ENCODE measurements around the gene STXBP1.

Gene STXBP1

DNA sequence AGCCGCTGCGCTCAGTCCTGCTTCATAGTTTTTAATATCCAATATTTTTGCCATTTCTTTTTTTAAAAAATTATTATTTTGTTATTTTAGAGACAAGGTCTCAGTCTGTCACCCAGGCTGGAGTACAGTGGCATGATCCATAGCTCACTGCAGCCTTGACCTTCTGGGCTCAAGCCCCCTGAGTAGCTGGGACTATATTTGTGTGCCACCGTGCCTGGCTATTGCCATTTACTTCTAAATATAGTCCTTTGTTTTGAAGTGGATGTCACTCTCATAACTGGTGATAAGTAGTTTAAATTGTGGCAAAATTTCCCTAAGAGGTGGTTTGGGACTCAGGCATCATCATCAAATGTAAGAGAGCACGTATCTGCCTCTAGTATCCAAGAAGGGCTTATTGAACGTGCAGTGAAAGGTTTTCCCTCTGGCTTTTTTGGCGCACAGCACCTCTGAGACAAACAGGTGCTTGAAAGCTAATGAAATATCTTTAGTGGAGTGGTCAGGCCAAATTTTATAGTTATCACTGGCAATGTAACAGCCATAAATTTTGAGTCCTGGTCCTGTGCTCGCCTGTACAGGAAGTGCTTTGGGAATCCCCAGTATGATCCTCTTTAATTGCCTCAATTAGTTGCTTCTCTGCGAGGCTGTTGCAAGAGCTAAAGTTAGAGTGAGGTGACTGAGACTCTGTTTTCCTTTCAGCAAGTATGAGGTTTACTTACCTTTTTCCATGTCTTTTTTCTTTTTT, 14.8 kb downstream of the STXBP1 start:
- DNase-seq, result peak; percentile 23

DNA sequence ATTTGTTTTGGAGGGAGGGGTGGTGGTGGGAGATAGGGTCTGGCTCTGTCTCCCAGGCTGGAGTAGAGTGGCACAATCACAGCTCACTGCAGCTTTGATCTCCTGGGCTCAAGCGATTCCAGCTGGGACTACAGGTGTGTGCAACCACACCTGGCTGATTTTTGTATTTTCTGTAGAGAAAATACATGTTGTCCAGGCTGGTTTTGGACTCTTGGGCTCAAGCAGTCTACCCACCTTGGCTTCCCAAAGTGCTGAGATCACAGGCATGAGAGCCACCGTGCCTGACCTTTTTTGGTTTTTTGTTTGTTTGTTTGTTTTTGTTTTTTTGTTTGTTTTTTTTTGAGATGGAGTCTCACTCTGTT, 15.4 kb downstream of the STXBP1 start:
- no peak for DNase-seq

DNA sequence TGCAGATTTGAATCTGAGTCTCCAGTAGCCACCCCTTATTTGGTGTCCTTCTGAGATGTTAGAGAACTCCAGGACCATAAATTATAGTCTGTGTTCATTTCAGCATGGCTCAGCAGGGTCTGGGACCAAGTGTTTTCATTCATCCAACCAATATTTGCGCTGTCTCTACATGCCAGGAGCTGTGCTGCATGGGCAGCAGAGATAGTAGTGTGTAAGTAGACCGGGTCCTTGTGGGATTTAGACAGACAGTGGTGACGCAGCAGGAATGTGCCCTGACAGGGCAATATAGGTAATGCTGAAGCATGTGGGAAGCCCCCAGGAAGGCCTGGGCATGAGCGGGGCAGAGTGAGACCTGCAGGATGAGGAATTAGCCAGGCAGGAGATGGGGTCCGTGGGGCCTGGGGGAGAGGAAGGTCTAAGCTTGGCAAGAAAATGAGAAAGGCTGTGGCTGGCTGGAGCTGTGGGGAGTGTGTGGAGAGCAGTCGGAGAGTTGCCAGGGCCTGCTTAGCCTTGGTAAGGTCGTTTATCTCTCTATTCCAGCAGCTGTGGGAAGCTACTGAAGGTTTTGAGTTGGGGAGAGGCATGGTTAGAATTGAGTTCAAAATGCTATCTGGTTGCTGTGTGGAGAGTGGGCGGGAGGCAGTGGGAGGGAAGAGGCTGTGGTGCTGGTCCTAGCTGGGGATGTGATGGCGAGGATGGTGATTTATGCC, 16.8 kb downstream of the STXBP1 start:
- DNase-seq, result no peak

DNA sequence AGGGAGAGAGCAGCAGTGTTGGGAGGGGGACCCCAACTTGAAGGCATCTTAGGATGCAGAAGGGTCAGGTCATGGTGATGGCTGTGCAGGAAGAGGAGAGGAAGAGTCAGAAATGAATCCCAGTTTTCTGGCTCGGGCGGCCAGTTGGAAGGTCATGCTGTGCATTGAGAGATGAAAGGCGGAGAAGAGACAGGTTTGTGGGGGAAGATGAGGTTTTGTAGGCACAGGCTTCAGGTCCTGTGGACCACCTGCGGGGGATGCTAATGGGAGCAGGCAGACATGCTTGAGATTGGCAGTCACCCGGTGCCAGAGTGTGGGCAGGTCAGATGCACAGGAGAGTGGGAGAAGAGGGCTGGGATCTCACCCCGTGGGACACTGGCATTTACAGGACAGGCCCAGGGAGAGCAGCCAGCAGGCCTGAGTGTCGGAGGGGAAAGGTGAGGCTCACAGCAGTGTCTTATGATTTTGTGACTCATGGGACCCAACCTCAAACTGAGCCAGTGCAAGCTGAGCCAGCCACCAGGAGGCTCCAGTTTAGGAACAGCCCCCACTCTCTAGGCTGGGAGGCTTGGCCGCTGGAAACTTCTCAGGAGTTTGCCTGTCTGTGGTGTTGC, 17.5 kb downstream of the STXBP1 start:
- DNase-seq, result no peak

DNA sequence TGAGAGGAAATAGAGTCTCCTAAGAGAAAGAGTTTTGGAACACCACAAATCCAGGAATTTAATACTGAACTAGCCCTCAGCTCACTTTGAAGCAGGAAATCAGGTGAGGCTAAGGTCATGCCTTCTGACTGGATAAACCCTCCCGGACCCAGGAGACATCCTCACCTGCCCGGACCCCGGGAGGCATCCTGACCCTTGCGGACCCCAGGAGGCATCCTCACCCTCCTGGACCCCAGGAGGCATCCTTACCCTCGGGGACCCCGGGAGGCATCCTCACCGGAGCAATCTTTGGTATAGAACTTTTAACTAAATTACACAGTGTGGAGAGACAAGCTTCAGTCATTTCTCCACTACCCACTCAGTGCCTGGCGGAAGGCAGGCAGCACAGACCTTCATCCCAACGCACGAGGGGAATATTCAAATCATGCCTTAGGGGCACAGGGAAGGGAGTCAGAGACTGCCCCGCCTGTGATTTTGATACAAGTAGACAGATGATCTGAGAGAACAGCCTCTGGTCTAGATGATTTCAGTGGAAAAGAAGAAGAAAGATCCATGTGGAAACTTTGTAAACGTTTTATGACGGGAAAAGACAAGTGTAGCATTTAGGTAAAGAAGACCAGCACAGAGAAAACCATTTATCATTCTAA, 21.3 kb downstream of the STXBP1 start:
- DNase-seq, result no peak

DNA sequence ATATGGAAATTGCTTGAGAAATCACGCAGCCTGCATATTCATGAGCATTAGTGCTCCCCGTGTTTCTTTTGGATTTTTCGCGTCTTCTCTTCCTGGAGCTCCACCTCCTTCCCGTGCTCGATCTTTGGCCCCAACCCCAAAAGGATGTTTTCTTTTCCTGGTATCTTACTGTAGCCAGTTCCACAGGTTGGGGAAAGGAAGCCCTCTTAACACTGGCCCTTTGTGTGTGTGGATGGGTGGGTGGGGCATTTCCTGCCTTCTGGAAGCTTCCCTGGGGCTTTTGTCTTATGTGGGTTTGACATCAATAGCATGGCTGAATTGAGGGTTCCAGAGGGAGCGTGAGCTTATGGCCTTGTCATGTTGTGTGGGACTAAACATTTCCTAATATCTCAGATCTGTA, 21.9 kb downstream of the STXBP1 start:
- no peak for DNase-seq

DNA sequence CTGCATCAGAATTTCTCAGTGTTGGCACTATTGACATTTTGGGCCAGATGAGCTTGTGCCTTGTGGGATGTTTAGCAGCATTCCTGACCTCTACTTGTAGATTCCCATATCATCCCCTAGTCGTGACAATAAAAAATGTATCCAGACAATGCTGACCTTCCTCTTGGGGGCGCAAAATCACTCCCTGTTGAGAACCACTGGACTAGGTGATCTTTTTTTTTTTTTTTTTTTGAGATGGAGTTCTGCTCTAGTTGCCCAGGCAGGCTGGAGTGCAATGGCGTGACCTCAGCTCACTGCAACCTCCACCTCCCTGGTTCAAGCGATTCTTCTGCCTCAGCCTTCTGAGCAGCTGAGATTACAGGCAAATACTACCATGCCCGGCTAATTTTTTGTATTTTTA, 22.6 kb downstream of the STXBP1 start:
- DNase-seq, result no peak

DNA sequence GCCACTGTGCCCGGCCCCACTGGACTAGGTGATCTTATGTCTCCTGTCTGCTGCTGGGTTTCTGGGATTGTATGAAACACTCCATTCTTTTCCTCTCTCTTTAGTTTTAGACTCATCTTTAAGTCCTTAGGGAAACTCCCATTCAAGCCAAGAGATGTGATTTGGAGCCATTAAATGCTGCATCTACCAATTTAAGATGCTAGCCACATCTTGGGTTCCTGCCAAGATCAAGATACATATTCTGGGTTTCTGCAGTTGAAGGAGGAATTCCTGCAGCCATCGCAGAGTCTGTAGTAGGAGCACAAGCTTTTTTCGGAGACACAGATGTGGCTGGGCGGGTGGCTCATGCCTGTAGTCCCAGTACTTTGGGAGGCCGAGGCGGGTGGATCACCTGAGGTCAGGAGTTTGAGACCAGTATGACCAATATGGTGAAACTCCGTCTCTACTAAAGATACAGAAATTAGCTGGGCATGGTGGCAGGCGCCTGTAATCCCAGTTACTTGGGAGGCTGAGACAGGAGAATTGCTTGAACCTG, 23.2 kb downstream of the STXBP1 start:
- no peak for DNase-seq

DNA sequence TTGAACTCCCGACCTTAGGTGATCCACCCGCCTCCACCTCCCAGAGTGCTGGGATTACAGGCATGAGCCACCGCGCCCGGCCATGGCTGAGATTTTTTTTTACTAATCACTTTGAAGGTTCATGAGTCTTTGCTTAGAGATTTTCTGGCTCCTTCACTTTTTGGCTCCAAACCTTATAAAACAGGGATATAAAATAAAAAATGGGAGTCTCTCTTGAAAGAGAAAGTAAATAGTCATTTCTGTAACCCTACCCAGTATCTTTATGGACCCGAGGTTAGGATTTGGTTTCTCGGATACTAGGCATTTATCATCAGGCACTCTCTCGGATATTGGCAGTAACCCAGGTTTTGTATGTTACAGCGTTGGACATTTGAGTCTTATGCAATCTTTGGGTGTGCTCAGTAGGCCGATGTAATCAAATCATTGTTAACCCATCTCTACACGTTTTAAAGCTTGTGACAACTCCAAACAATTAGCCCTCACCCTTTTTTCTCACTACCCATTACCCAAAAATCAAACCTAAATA, 25.3 kb downstream of the STXBP1 start:
- no peak for DNase-seq

DNA sequence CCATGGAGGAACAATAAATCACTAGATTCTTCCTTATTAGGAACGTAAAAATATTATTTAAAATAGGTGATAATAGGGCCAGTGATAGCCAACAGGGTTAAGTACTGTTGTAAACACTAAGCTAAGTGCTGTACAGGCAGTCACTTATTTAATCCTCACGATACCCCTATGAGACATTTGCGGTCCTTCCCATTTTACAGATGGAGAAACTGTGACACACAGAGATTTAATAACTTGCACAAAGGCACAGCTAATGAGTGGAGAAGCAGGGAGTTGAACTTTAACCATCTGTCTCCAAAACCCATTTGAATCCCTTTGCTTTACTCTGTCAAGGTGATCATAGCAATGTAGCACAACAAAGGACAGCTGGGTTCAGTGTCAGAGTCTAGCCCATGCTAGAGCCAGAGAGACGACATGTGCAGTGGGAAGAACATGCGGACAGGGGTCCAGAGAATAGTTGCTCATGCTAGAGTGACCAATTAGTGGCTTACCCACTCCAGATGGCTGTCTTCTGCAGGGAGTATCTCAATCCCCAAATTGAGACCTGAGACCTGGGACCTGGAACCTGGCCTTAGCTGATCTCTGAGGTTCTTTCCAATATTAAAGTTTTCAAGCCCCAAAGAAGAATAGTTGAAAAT, 28.9 kb downstream of the STXBP1 start:
- DNase-seq, result no peak

DNA sequence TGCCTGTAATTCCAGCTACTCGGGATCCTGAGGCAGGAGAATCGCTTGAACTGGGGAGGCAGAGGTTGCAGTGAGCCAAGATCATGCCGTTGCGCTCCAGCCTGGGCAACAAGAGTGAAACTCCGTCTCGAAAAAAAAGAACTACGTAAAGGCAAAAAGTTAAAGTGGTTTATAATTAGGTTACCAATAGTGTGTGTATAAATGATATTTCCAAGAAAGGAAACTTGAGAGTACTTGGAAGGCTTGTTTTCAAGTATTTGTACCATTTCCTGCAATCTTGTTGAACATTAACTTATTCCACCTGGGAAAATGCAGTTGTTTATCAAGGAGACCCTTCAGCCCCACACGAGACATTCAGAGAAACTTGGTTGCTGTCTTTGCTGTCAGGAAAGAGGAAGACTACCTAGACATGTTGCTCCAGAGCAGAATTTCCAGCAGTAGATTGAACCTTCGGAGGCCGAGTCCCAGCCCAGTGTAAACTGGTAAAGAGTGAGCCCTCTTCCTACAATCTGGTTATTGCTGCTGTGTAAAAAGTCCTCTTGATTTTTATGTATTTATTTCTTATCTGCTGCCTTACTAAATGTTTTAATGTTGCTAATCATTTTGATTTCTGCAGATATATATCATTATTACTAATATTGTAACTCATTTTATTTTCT, 30.1 kb downstream of the STXBP1 start:
- no peak for DNase-seq

DNA sequence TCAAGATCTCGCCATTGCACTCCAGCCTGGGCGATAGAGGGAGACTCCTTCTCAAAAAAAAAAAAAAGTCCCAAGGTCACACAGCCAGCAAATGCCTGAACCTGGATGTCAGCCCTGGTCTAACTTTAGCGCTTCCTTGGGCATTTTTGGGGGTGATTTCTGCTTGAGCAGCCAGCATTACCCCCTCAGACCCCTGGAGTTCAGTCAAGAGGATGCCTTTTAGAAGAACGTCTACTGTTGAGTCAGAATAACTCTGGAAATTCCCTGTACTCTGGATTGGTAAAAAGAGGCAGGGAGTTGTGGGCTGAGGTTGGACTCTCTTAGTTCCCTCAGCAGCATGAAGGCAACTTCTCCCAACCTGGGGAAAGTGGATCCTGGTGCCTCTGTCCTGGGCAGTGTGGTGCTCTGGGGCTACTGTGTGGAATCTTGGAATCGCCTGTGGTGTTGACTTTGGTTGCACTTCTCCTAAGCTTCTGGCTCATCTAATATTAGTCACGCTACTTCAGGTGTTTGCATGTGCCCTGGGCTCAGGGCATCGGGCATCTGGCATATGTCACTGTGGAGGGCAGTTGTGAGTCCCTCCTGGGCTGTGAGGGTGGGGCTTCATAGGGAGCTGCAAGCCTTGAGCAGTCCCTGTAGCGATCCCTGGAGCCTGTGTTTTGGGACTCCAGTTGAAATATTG, 32.2 kb downstream of the STXBP1 start:
- DNase-seq, result no peak

DNA sequence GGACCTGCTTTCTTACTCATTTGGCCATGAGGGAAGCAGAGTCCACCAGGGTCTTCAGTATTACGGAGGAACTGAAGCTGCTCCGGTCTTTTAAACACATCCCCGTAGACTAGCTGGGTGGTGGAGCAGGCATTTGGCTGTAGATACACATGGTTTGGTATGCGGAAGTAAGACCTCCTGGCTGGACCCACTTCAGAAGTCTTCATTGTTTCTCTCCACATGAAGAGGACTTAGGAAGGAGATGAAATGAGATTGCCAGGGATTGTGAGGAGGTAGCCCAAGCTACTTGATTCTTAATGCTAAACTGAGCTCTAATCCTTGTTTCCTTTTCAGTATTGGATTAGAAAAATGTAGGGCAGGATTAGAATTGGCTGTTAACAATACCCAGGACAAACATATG, 32.9 kb downstream of the STXBP1 start:
- no peak for DNase-seq

DNA sequence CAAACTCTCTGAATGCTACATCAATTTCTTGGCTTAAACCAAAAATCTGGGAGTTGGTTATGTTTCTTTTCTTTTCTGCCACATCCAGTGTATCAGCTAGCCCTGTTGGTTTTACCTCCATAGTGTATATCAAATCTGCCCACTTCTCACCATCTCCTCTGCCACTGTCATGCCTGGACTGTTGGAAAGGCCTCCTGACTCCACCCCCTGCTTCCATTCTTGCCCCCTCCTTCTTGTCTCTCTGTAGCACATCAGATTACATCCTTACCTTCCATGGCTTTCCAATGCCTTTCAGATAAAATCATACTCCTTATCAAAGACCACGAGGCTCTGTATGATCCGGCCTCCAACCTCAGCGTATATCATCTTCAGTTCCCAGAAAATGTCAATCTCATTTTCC, 35.4 kb downstream of the STXBP1 start:
- DNase-seq, result no peak

DNA sequence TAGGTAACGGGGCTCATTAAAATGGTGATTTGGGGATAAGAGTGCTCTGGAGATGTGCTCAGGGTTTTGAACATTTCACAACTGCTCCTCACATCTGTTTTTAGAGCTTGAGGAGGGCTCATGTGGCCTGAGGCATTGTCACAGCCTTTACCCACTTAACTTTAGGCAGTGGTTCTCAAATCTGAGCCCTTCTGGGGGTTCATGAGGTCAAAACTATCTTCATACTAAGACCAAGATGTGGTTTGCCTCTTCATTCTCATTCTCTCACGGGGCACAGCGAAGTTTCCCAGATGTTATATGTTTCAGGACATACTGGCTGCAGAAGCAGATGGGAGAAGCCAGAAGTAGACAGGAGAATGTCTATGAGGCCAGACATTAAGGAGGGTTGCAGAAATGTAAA, 38.4 kb downstream of the STXBP1 start:
- DNase-seq, result no peak

DNA sequence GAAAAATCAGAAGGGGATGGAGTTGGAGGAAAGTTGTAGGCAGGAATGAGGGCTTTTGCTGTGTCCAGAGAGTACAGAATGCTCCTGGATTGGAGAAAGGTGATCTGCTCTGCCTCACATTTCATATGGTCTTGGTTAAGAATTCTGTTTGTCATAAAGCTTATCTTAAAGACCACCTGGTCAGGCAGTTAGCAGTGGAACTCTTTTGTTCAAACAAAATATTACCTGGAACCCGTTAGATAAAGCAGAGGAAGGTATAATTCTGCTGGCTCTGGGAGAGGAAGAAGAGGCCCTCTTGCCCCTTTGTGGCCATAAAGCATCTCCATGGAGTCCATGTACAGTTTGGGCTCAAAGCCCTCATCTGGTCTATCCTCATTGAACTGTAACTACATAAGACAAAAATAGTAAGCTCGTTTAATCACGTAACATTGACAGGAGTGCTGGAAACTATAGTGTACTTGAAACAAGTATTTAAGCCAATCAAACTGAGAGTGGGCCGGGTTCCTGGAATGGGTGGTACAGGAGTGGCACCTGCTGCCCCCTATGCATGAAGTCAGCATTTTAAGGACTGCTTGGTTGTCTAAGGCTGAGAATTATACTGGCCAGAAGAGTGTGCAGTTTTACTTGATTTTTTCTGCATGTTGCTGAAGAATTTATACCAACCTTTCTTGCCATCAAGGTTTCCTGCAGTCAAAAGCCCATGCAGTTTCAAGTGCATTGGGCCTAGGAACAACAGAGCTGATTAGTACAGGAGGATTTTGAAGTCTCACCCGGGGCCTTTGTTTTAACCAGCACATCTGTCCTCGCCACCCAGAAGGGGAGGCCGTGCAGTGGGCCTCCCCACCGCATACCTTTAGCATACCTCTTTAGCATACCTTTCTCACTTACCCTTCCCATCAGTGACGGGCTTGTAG, 39.9 kb downstream of the STXBP1 start:
- no peak for DNase-seq

DNA sequence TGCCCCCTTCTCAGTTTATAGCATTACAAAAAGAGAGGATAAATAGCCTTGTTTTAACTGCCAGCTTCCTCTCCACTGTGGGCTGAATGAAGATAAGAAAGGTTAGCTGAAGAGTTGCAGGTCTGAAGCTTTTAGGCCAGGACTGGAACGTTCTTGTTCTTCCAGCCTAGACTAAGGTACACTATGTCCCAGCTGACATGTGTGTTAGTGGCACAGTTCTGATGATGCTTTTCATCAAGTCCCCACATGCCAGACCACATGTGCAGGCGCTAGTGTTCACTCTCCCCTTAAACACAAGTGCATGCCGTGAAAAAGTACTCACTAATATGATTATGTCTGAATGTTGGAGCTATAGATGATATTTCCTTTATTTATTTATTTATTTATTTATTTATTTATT, 40.7 kb downstream of the STXBP1 start:
- DNase-seq, result no peak

DNA sequence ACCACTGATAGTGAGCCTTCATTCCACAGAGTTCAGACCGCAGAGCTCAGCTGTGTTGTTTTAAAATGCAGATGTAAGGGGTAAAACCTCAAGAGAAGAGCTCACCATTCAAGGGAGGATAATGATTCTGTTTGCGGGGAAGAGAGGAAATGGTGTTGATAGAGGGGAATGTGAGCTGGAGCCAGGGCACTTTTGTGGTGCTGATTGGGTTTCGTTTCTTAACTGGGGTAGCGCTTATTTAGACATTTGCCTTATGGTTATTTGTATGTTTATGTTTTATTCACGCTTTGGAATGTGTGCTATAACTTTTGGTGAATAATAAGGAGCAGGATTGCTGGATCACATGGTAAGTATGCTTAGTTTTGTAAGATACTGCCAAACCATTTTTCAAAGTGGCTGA, 42.5 kb downstream of the STXBP1 start:
- DNase-seq, result no peak

DNA sequence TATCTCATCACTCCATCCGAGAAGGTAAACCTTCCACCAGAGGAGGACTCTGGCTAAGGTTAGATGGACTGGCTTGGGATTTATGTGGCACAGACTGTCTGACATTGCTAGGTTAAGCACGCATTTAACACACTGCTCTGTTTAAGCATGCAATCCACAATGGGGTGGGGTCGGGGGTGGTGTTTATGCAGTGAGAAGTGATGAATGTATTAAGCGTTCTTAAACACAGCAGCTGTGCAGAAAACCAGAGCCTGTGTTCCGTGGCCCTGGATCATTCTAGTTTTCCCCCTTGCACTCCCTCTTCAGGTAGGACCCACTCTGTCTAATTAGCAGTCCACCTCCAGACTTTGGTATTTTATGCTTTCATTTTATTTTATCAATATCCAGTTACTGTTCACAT, 46.4 kb downstream of the STXBP1 start:
- no peak for DNase-seq

DNA sequence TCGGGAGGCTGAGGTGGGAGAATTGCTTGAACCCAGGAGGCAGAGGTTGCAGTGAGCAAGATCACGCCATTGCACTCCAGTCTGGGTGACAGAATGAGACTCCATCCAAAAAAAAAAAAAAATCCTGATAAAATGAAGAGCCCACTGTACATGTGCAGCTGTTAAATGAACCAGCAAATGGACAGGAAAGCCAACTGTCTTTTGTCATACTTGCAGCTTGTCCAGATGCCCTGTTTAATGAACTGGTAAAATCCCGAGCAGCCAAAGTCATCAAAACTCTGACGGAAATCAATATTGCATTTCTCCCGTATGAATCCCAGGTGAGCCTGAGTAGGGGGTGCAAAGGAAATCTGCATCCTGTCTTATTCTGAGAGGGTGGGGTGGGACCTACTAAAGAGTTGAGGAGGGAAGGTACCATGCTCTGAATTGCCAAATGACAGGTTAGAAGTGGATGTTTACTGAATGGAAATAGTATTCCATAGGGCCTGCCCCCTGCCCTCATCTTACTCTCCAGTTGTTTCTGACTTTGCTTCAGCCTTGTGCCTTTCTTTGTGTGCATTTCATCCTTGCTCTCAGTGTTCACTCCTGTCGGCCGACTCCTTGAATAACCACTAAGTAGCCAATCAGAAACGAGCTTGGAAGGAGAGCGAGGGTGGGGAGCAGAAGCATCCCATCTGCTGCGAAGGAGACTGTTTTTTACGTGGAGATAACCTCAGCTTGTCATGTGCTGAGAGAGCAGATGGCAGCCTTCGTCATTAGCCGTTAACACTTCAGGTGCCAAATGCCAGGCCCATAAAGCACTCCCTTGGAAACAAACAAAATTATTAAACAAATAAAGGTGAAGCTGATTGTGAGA, 49.0 kb downstream of the STXBP1 start:
- peak; percentile 90 for DNase-seq

All from NCI-H1417 treated with DMSO at 0.1 percent for 48 hours (cell line).